ENCODE results near the gene PCDHGA7. TPM values are rescaled to one million over a fixed set of nuclear protein-coding genes. Genes with fewer than 3 reads are reported as not detected.

The PCDHGA7 gene
- total and polyA plus RNA-seq, 12 donors = 0.54 to 11.5 (median 7.7) TPM

- no peak overlapping the region for H3K4me3 ChIP-seq
- peak in 4 of 8 donors; percentile 41 to 56 (median 50) for ATAC-seq
- no peak for DNase-seq
Measured at GRCh38 chr5:141398608-141399007, 16.1 kb downstream of the PCDHGA7 start.

GRCh38 chr5:141399555-141400258 lies 17.2 kb downstream of the PCDHGA7 start:
- no peak for TF ChIP-seq CTCF (IDR thresholded peaks at IDR 0.05)
- 33 to 34% methylated on average over 60 to 61 of the region's 61 CpGs for WGBS, 2 donors
- intact Hi-C loops (cut with DNase I) = loop anchor here in 1 of 10 donors (10.0 kb wide), 1 partner anchor 45 kb away; the partner anchor contains the start of genes PCDHGA4, PCDHGB1 and PCDHGB2
- ATAC-seq (peak in 1 of 8 donors; percentile 40), DNase-seq (no peak)
- no peak overlapping the region for H3K4me3 ChIP-seq
- H3K4me1 ChIP-seq = peaks cover 0 to 5% (median 0%) of the 10 kb centered on the region in 9 donors
- H3K9me3 ChIP-seq = peaks cover 0 to 94% (median 55%) of the 10 kb centered on the region in 11 donors
- H3K27ac ChIP-seq = no peak overlapping the region
- H3K36me3 ChIP-seq = peaks cover 0 to 35% (median 0%) of the 10 kb centered on the region in 9 donors
- peaks cover 0 to 84% (median 0%) of the 10 kb centered on the region in 7 donors for H3K27me3 ChIP-seq

More at GRCh38 chr5:141398608-141399007, 16.1 kb downstream of the PCDHGA7 start:
- peaks cover 0 to 31% (median 0%) of the 10 kb centered on the region in 9 donors for H3K36me3 ChIP-seq
- peaks cover 0 to 84% (median 0%) of the 10 kb centered on the region in 7 donors for H3K27me3 ChIP-seq
- H3K27ac ChIP-seq = no peak overlapping the region
- 28 to 34% methylated on average over 15 of the region's 15 CpGs for WGBS, 2 donors
- peaks cover 0 to 5% (median 0%) of the 10 kb centered on the region in 9 donors for H3K4me1 ChIP-seq
- intact Hi-C loops (cut with DNase I) = no loop called here
- H3K9me3 ChIP-seq = peaks cover 0 to 94% (median 51%) of the 10 kb centered on the region in 11 donors
- TF ChIP-seq CTCF (IDR thresholded peaks at IDR 0.05) = peak in 2 of 9 donors; percentile 9 to 18

GRCh38 chr5:141402553-141403243 lies 20.2 kb downstream of the PCDHGA7 start, which contains the start of gene PCDHGA9:
TSS of gene PCDHGA9 (plus strand) at chr5:141402778. CDS start at chr5:141402953, 175 bp downstream.
- Histone ChIP-seq H3K9me3 (peaks cover 0 to 96% (median 56%) of the 10 kb centered on the region in 11 donors), H3K4me3 (peak within 1 kb of the TSS in 5 of 10 donors; percentile 10 to 32 (median 21)), H3K4me1 (peaks cover 0 to 5% (median 0%) of the 10 kb centered on the region in 9 donors), H3K27ac (no peak within 1 kb of the TSS), H3K36me3 (peaks cover 0 to 45% (median 0%) of the 10 kb centered on the region in 9 donors), H3K27me3 (peaks cover 0 to 85% (median 0%) of the 10 kb centered on the region in 7 donors)
- peak in 6 of 9 donors; percentile 6 to 36 (median 22) for TF ChIP-seq CTCF (IDR thresholded peaks at IDR 0.05)
- ATAC-seq (no peak), DNase-seq (no peak)
- 30 to 33% methylated on average over 27 of the region's 27 CpGs for WGBS, 2 donors
- intact Hi-C loops (cut with DNase I) = loop anchor here in 1 of 10 donors (10.0 kb wide), 1 partner anchor 48 kb away; the partner anchor contains the start of genes PCDHGA4, PCDHGB1 and PCDHGB2

- no peak for ATAC-seq
- peaks cover 0 to 5% (median 0%) of the 10 kb centered on the region in 9 donors for H3K4me1 ChIP-seq
- TF ChIP-seq CTCF (IDR thresholded peaks at IDR 0.05) = no peak
- WGBS, 2 donors = 37 to 38% methylated on average over 22 of the region's 22 CpGs
- intact Hi-C loops (cut with DNase I) = loop anchor here in 1 of 10 donors (10.0 kb wide), 1 partner anchor 49 kb away; the partner anchor contains the start of genes PCDHGA4, PCDHGB1 and PCDHGB2
- H3K9me3 ChIP-seq = peaks cover 0 to 100% (median 63%) of the 10 kb centered on the region in 11 donors
- peaks cover 0 to 89% (median 0%) of the 10 kb centered on the region in 7 donors for H3K27me3 ChIP-seq
- H3K27ac ChIP-seq = no peak overlapping the region
- H3K36me3 ChIP-seq = peaks cover 0 to 51% (median 0%) of the 10 kb centered on the region in 9 donors
- H3K4me3 ChIP-seq = peak overlapping the region in 3 of 10 donors; percentile 10 to 32 (median 21)
- no peak for DNase-seq
Measured at GRCh38 chr5:141403387-141403786, 20.8 kb downstream of the PCDHGA7 start.

All from heart right ventricle (tissue), 16 donors.